ENCODE measurements around the gene XPO6. TPM values are rescaled to one million over a fixed set of nuclear protein-coding genes. Genes with fewer than 3 reads are reported as not detected.

Gene XPO6
- total RNA-seq, 1 experiment from 2014 or later, result 112 TPM

DNA sequence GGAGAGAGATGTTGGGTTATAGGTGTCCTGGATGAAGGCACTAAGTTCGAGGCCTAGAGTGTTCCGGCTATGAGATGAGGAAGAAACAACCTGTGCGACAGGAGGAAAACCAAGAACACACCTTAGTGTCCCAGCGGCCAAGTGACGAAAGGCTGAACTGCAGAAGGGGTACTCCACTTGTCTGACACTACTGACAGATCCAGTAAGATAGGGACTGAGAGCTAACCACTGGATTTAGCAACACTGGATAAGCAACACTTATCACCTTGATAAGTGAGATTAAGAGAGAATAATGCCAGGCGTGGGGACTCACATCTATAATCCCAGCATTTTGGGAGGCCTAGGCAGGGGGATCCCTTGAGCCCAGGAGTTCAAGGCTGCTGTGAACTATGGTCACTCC, 7.1 kb downstream of the XPO6 start:
- ChIA-PET CTCF (no interaction called here), POLR2A (no interaction called here)
- Histone ChIP-seq H3K36me3 (ENCODE audit: control insufficient read depth, insufficient read depth, low read length) (no peaks in the 10 kb centered on the region), H3K9me3 (no peaks in the 10 kb centered on the region), H3K4me3 (ENCODE audit: low read depth, low read length) (no peak overlapping the region), H3K4me1 (no peaks in the 10 kb centered on the region), H3K27me3 (replicated peaks; ENCODE audit: control insufficient read depth, insufficient read depth, low read length) (no peaks in the 10 kb centered on the region)
- TF ChIP-seq, protein P1, sequence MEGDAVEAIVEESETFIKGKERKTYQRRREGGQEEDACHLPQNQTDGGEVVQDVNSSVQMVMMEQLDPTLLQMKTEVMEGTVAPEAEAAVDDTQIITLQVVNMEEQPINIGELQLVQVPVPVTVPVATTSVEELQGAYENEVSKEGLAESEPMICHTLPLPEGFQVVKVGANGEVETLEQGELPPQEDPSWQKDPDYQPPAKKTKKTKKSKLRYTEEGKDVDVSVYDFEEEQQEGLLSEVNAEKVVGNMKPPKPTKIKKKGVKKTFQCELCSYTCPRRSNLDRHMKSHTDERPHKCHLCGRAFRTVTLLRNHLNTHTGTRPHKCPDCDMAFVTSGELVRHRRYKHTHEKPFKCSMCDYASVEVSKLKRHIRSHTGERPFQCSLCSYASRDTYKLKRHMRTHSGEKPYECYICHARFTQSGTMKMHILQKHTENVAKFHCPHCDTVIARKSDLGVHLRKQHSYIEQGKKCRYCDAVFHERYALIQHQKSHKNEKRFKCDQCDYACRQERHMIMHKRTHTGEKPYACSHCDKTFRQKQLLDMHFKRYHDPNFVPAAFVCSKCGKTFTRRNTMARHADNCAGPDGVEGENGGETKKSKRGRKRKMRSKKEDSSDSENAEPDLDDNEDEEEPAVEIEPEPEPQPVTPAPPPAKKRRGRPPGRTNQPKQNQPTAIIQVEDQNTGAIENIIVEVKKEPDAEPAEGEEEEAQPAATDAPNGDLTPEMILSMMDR (IDR thresholded peaks at IDR 0.05; ENCODE audit: insufficient read depth in 1 of 2, low read depth in 1 of 2, low read length in 1 of 2, severe bottlenecking in 1 of 2, unreplicated experiment in 1 of 2), result no peak
- intact Hi-C loops (cut with micrococcal nuclease; ENCODE audit: unreplicated experiment), result no loop called here
- H3K9me3 Mint-ChIP-seq (ENCODE audit: unreplicated experiment), result no peaks in the 10 kb centered on the region
- BruUV-seq (replicated peaks), result no TSS peak
- no peak for DNase-seq
- no peaks in the 10 kb centered on the region for H3K27me3 Mint-ChIP-seq (ENCODE audit: insufficient read depth, unreplicated experiment)
- no peak overlapping the region for H3K27ac Mint-ChIP-seq (ENCODE audit: unreplicated experiment)
- no peaks in the 10 kb centered on the region for H3K4me1 Mint-ChIP-seq (ENCODE audit: low read depth, unreplicated experiment)
- no peak overlapping the region for H3K4me3 Mint-ChIP-seq (ENCODE audit: unreplicated experiment)
- peaks cover 38% of the 10 kb centered on the region for H3K36me3 Mint-ChIP-seq (ENCODE audit: insufficient read depth, unreplicated experiment)

DNA sequence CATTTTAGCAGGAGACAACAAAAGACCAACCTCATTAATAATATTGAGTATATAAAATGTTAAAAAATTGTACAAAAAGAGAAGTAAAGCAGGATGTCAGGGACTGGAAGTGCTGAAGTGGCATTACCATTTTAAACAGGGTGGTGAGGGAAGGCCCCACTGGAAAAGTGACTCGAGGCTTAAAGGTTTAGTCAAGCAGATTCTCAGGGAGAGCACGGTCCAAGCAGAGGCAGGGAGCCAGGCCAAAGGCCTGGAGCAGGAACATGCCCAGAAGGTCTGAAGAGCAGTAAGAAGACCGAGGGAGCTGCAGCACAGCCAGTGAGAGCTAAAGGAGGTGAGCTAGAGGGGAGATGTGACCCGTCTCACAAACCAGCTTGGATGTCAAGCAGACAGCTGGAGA, 7.6 kb downstream of the XPO6 start:
- Mint-ChIP-seq H3K27ac (ENCODE audit: unreplicated experiment) (no peak overlapping the region), H3K27me3 (ENCODE audit: insufficient read depth, unreplicated experiment) (no peaks in the 10 kb centered on the region), H3K36me3 (ENCODE audit: insufficient read depth, unreplicated experiment) (peaks cover 36% of the 10 kb centered on the region), H3K4me1 (ENCODE audit: low read depth, unreplicated experiment) (no peaks in the 10 kb centered on the region), H3K4me3 (ENCODE audit: unreplicated experiment) (no peak overlapping the region), H3K9me3 (ENCODE audit: unreplicated experiment) (no peaks in the 10 kb centered on the region)
- H3K27me3 ChIP-seq (replicated peaks; ENCODE audit: control insufficient read depth, insufficient read depth, low read length), result no peaks in the 10 kb centered on the region
- DNase-seq, result no peak
- TF ChIP-seq, protein P1 (IDR thresholded peaks at IDR 0.05; ENCODE audit: insufficient read depth in 1 of 2, low read depth in 1 of 2, low read length in 1 of 2, severe bottlenecking in 1 of 2, unreplicated experiment in 1 of 2), result no peak
- CTCF ChIA-PET, result no interaction called here
- BruUV-seq (replicated peaks), result no TSS peak
- H3K4me3 ChIP-seq (ENCODE audit: low read depth, low read length), result no peak overlapping the region
- intact Hi-C loops (cut with micrococcal nuclease; ENCODE audit: unreplicated experiment), result no loop called here
- POLR2A ChIA-PET, result no interaction called here
- no peaks in the 10 kb centered on the region for H3K4me1 ChIP-seq
- H3K9me3 ChIP-seq, result no peaks in the 10 kb centered on the region
- no peaks in the 10 kb centered on the region for H3K36me3 ChIP-seq (ENCODE audit: control insufficient read depth, insufficient read depth, low read length)

DNA sequence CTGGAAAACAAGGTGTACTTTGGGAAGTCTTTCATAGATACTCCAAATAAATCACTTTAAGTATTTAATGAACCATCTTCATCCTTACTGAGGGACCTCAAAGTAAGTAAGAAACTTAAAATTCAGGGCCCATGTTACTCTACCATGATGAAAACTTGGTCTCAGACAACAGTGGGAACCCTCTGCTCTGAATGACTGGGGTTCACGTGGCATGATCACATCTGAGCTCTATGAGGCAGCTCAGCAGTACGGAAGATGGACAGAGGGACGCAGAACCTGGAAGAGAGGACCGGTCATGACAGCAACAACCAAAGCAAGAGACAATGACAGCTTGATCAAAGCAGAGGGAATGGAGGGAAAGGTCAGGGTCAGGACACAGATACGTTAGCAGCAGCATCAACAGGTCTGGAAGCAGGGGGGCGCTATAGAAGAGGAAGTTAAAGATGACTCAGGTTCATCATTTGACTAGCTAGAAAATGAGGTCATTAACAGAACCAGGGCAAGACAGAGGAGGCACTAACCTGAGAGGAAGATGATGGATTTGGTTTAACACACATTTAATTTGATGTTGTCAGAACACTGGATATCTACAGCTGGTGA, 9.5 kb downstream of the XPO6 start:
- no peak overlapping the region for H3K4me3 ChIP-seq (ENCODE audit: low read depth, low read length)
- Mint-ChIP-seq H3K4me3 (ENCODE audit: unreplicated experiment) (no peak overlapping the region), H3K27ac (ENCODE audit: unreplicated experiment) (no peak overlapping the region), H3K36me3 (ENCODE audit: insufficient read depth, unreplicated experiment) (peaks cover 22% of the 10 kb centered on the region), H3K9me3 (ENCODE audit: unreplicated experiment) (no peaks in the 10 kb centered on the region), H3K27me3 (ENCODE audit: insufficient read depth, unreplicated experiment) (no peaks in the 10 kb centered on the region), H3K4me1 (ENCODE audit: low read depth, unreplicated experiment) (no peaks in the 10 kb centered on the region)
- no TSS peak for BruUV-seq (replicated peaks)
- intact Hi-C loops (cut with micrococcal nuclease; ENCODE audit: unreplicated experiment), result no loop called here
- no peaks in the 10 kb centered on the region for H3K4me1 ChIP-seq
- DNase-seq, result no peak
- ChIA-PET POLR2A (interaction anchor here (0.7 kb wide), 1 partner anchor 110 kb away, joined by 4 read pairs; no protein-coding TSS in a partner anchor), CTCF (no interaction called here)
- TF ChIP-seq, protein P1 (IDR thresholded peaks at IDR 0.05; ENCODE audit: insufficient read depth in 1 of 2, low read depth in 1 of 2, low read length in 1 of 2, severe bottlenecking in 1 of 2, unreplicated experiment in 1 of 2), result no peak
- H3K27me3 ChIP-seq (replicated peaks; ENCODE audit: control insufficient read depth, insufficient read depth, low read length), result no peaks in the 10 kb centered on the region
- no peaks in the 10 kb centered on the region for H3K36me3 ChIP-seq (ENCODE audit: control insufficient read depth, insufficient read depth, low read length)
- no peaks in the 10 kb centered on the region for H3K9me3 ChIP-seq

Measured in Caco-2 (cell line).